MCF 10A (cell line): ENCODE results near the gene RGS1. TPM values are rescaled to one million over a fixed set of nuclear protein-coding genes. Genes with fewer than 3 reads are reported as not detected.
"Not testable (repeated sequence)": the region's sequence is repeated elsewhere in the genome, so short reads cannot be mapped to it uniquely, and the experiment has no call there.

Experiments used
- BruUV-seq: library from RNA; stranded (reverse); fragments of 400-500 nt; replicated peaks from 2 replicates; lab custom pipeline; 2021; lab: Mats Ljungman, UMichigan
- CTCF ChIA-PET: fragments of 300-600 bp; sonication (Branson Sonifier 250); formaldehyde crosslinking; extraction: SDS; loops from one replicate; lab custom pipeline; 2021; ENCODE audit warnings: antibody characterized with exemption, inconsistent platforms; lab: Yijun Ruan, JAX
- POLR2A ChIA-PET: fragments of 300-600, 350-650 bp; sonication (Branson Sonifier 250); formaldehyde crosslinking; extraction: SDS; loops from one replicate; lab custom pipeline; 2020; ENCODE audit warnings: antibody characterized with exemption, inconsistent platforms; lab: Yijun Ruan, JAX
- DNase-seq: peaks from one replicate; pipeline ENCODE4 v3.0.0-alpha.2; 2018; ENCODE audit not compliant: unreplicated experiment
- H3K27ac Mint-ChIP-seq: one replicate; pipeline ENCODE4 v1.8.0; 2022; ENCODE audit warnings: mild to moderate bottlenecking, low read depth, mixed read lengths; ENCODE audit not compliant: unreplicated experiment
- H3K27me3 Mint-ChIP-seq: one replicate; pipeline ENCODE4 v1.8.0; 2022; ENCODE audit warnings: mixed read lengths; ENCODE audit not compliant: insufficient read depth, unreplicated experiment
- H3K36me3 Mint-ChIP-seq: one replicate; pipeline ENCODE4 v1.8.0; 2022; ENCODE audit warnings: mild to moderate bottlenecking, moderate library complexity, mixed read lengths; ENCODE audit not compliant: insufficient read depth, unreplicated experiment
- H3K4me1 Mint-ChIP-seq: one replicate; pipeline ENCODE4 v1.8.0; 2022; ENCODE audit warnings: mixed read lengths; ENCODE audit not compliant: insufficient read depth, unreplicated experiment
- H3K4me3 Mint-ChIP-seq: one replicate; pipeline ENCODE4 v1.8.0; 2022; ENCODE audit warnings: mild to moderate bottlenecking, moderate library complexity, mixed read lengths; ENCODE audit not compliant: unreplicated experiment
- H3K9me3 Mint-ChIP-seq: one replicate; pipeline ENCODE4 v1.8.0; 2022; ENCODE audit warnings: mixed read lengths; ENCODE audit not compliant: unreplicated experiment
- CTCF ChIP-seq: fragments of 200-600 bp; IDR thresholded peaks from one replicate; pipeline ENCODE4 v1.8.0; 2022; ENCODE audit warnings: antibody characterized with exemption, mild to moderate bottlenecking; ENCODE audit not compliant: unreplicated experiment
- intact Hi-C: fragments of 100-400 bp; cut with micrococcal nuclease; formaldehyde crosslinking; loops from 2 replicates; pipeline ENCODE4 v1.14.1; 2022
- total RNA-seq: library from RNA; stranded (reverse); gene quantifications from 2 replicates; pipeline ENCODE4 v1.2.3, GENCODE V29; 2022

RGS1 gene
- total RNA-seq, 1 experiment from 2014 or later = not detected

- DNase-seq = no peak
- ChIA-PET CTCF (interaction anchor here (1.0 kb wide), 1 partner anchor 40 kb away, joined by 6 read pairs; no protein-coding TSS in a partner anchor), POLR2A (interaction anchor here (1.0 kb wide), 1 partner anchor 12 kb away, joined by 4 read pairs; no protein-coding TSS in a partner anchor)
- TF ChIP-seq CTCF = no peak
- Mint-ChIP-seq H3K27ac (no peak overlapping the region), H3K9me3 (no peaks in the 10 kb centered on the region), H3K27me3 (no peaks in the 10 kb centered on the region), H3K36me3 (no peaks in the 10 kb centered on the region), H3K4me1 (peaks cover 23% of the 10 kb centered on the region), H3K4me3 (no peak overlapping the region)
- no TSS peak for BruUV-seq
- intact Hi-C loops = no loop called here
These were observed 46.4 kb upstream of the RGS1 start for GRCh38 chr1:192529031-192529755.

- Mint-ChIP-seq H3K4me3 (no peak overlapping the region), H3K27ac (no peak overlapping the region)
- CTCF ChIA-PET = interaction anchor here (1.0 kb wide), 1 partner anchor 41 kb away, joined by 6 read pairs; no protein-coding TSS in a partner anchor
These were observed 45.8 kb upstream of the RGS1 start for GRCh38 chr1:192529811-192530210.

GRCh38 chr1:192530254-192530653 is 45.3 kb upstream of the RGS1 start:
- CTCF ChIA-PET = no interaction called here
- BruUV-seq = no TSS peak

More at GRCh38 chr1:192529811-192530210, 45.8 kb upstream of the RGS1 start:
- intact Hi-C loops = loop anchor here (5.0 kb wide), 1 partner anchor 43 kb away; no protein-coding TSS in a partner anchor
- no peaks in the 10 kb centered on the region for H3K27me3 Mint-ChIP-seq
- no peaks in the 10 kb centered on the region for H3K9me3 Mint-ChIP-seq
- H3K4me1 Mint-ChIP-seq = peaks cover 19% of the 10 kb centered on the region
- no peaks in the 10 kb centered on the region for H3K36me3 Mint-ChIP-seq
- TF ChIP-seq CTCF = no peak
- no TSS peak for BruUV-seq
- DNase-seq = no peak
- POLR2A ChIA-PET = interaction anchor here (0.6 to 1.0 kb wide), 2 partner anchors 13 to 574 kb away, joined by 3 to 4 read pairs; no protein-coding TSS in a partner anchor

GRCh38 chr1:192531037-192531703 is 44.4 kb upstream of the RGS1 start:
- H3K36me3 Mint-ChIP-seq, H3K27me3 Mint-ChIP-seq, H3K9me3 Mint-ChIP-seq, BruUV-seq, H3K27ac Mint-ChIP-seq, CTCF ChIA-PET, POLR2A ChIA-PET, H3K4me3 Mint-ChIP-seq: not testable (repeated sequence)
- H3K4me1 Mint-ChIP-seq = peaks cover 19% of the 10 kb centered on the region
- intact Hi-C loops = loop anchor here (5.0 kb wide), 1 partner anchor 44 kb away; no protein-coding TSS in a partner anchor
- peak; percentile 91 for DNase-seq

More at GRCh38 chr1:192530254-192530653, 45.3 kb upstream of the RGS1 start:
- Mint-ChIP-seq H3K4me3 (no peak overlapping the region), H3K27ac (no peak overlapping the region), H3K4me1 (peaks cover 19% of the 10 kb centered on the region), H3K27me3 (no peaks in the 10 kb centered on the region), H3K9me3 (no peaks in the 10 kb centered on the region), H3K36me3 (no peaks in the 10 kb centered on the region)
- POLR2A ChIA-PET = interaction anchor here (0.6 to 1.0 kb wide), 2 partner anchors 13 to 574 kb away, joined by 3 to 4 read pairs; no protein-coding TSS in a partner anchor
- intact Hi-C loops = loop anchor here (5.0 kb wide), 1 partner anchor 43 kb away; no protein-coding TSS in a partner anchor
- DNase-seq = no peak
- TF ChIP-seq CTCF = no peak
